WI38 (cell line): ENCODE results near the gene IPO13.

ENCODE experiments used
- H3K4me3 ChIP-seq: 2 replicates; pipeline ENCODE4 v1.5.1; 2011; ENCODE audit warnings: low read depth, mild to moderate bottlenecking, control low read depth, low read length
- CTCF ChIP-seq: IDR thresholded peaks from 2 replicates; pipeline ENCODE4 v1.5.1; 2012; ENCODE audit warnings: low read depth, mild to moderate bottlenecking, control low read depth, low read length

IPO13 gene

GRCh38 chr1:43953361-43953760, 6.6 kb downstream of the IPO13 start:
- TF ChIP-seq CTCF, result no peak
- H3K4me3 ChIP-seq, result no peak overlapping the region

DNA sequence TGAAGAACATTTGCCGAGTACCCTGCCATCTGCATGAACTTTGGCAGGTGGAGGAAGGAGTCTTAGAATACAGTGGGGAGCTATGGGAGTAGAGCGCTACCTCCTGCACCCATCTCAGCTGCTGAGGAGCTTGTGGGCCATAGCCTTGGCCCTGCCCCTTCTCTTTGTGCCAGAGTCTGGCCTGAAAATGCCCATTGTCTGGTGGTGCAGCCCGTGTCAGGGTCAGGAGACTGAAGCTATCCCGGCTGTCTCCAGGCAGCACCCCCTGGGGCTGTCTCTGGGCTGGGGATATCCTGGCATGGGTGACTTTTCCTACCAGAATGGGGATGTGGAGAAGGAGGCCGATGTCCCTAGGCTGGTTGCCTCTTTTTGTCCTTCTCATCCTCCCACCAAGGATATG, 7.3 kb downstream of the IPO13 start:
- TF ChIP-seq CTCF, result no peak
- no peak overlapping the region for H3K4me3 ChIP-seq

DNA sequence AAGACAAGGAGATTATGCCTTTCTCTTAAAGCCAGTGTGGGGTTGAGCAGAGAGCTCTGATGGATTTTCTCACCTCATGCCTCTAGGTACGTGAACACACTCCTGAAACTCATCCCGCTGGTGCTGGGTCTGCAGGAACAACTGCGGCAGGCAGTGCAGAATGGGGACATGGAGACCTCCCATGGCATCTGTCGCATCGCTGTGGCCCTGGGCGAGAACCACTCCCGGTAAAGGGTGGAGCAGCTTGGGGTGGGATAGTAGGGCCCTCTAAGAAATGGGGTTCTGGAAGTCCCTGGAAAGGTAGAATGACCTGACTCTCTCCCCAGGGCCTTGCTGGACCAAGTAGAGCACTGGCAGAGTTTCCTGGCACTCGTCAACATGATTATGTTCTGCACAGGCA, 9.5 kb downstream of the IPO13 start:
- H3K4me3 ChIP-seq, result no peak overlapping the region
- no peak for TF ChIP-seq CTCF

GRCh38 chr1:43957407-43958040, 10.8 kb downstream of the IPO13 start:
- no peak for TF ChIP-seq CTCF
- H3K4me3 ChIP-seq, result no peak overlapping the region

DNA sequence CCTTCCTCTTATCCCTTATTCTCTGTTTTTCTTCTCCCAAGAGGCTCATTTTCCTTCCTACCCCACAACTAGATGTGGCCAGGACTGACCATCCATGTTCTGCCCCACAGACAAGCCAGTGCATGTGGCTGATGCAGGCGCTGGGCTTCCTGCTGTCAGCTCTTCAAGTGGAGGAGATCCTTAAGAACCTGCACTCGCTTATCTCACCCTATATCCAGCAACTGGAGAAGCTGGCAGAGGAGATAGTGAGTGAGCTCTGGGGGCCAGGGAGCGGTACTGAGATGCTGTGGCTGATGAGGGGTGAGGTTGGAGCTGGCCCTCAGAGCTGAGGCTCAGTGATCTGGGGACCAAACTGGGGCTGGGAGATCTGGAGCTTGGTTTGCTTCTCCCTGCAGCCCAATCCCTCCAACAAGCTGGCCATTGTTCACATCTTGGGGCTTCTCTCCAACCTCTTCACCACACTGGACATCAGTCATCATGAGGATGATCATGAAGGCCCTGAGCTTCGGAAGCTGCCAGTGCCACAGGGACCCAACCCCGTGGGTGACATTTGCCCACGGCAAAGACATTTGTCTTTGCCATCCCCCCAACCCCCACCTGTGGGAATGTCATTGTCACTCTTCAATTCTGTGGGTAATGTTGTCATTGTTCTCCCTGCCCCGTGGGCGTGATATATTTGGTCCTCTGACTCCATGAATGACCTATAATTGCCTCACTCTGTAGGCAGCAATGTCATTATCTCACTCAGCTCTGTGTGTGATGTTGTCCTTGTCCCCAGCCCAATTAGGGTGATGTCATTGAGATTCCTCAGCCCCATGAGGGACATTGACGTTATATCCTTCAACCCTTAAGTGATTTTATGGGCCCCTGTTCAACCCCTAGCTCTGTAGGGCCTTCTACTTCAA, 11.9 kb downstream of the IPO13 start:
- H3K4me3 ChIP-seq, result no peak overlapping the region
- no peak for TF ChIP-seq CTCF

DNA sequence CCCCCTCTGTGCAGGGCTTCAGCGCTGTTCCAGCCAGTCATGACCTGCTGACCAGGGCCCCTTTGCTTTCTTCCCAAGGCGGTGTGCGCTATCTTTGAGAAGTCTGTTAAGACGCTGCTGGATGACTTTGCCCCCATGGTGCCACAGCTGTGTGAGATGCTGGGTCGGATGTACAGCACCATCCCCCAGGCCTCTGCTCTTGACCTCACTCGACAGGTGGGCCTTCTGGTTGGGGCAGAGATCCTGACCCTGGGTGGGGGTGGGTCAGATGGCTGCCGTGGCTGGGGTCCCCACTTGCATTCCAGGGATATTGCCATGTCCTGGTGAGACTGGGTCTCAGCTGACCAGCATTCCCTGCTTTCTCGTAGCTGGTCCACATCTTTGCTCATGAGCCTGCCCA, 14.0 kb downstream of the IPO13 start:
- no peak overlapping the region for H3K4me3 ChIP-seq
- TF ChIP-seq CTCF, result no peak

- no peak for TF ChIP-seq CTCF
Observed at GRCh38 chr1:43961692-43962091, 14.9 kb downstream of the IPO13 start.

More at GRCh38 chr1:43961692-43962091, 14.9 kb downstream of the IPO13 start:
- H3K4me3 ChIP-seq, result no peak overlapping the region
